ENCODE results near the gene SOD1.

The SOD1 gene

DNA sequence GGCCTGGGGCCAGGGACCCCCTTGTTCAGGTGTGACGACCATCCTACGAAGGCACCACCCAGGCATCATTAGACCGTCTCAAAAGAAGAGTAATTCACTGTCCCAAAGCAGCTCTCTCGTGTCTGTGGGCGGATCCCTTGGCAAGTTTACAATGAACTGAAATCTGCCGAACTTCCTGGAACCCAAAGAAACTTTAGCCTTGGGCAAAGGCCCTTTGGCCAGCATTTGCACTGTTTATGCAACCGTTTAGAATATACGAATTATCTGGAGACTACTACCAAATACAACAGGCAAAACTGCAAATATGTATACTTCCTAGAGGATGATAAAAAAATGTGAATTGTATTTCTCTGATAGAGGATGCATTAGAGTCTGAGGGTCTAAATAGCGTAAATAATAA lies 1.4 kb upstream of the SOD1 start:
- Histone ChIP-seq H3K9me3 (no peaks in the 10 kb centered on the region), H3K27me3 (no peaks in the 10 kb centered on the region), H3K36me3 (peaks cover 0 to 7% (median 0%) of the 10 kb centered on the region in 3 donors), H3K4me1 (peaks cover 0 to 30% (median 22%) of the 10 kb centered on the region in 4 donors), H3K27ac (no peak overlapping the region), H3K4me3 (no peak overlapping the region)
- DNase-seq = no peak
- intact Hi-C loops (cut with DNase I; ENCODE audit: low total_unique reads) = loop anchor here (2.0 kb wide), 1 partner anchor 73 kb away; no protein-coding TSS in a partner anchor
- TF ChIP-seq, protein P1, sequence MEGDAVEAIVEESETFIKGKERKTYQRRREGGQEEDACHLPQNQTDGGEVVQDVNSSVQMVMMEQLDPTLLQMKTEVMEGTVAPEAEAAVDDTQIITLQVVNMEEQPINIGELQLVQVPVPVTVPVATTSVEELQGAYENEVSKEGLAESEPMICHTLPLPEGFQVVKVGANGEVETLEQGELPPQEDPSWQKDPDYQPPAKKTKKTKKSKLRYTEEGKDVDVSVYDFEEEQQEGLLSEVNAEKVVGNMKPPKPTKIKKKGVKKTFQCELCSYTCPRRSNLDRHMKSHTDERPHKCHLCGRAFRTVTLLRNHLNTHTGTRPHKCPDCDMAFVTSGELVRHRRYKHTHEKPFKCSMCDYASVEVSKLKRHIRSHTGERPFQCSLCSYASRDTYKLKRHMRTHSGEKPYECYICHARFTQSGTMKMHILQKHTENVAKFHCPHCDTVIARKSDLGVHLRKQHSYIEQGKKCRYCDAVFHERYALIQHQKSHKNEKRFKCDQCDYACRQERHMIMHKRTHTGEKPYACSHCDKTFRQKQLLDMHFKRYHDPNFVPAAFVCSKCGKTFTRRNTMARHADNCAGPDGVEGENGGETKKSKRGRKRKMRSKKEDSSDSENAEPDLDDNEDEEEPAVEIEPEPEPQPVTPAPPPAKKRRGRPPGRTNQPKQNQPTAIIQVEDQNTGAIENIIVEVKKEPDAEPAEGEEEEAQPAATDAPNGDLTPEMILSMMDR (IDR thresholded peaks at IDR 0.05) = no peak

DNA sequence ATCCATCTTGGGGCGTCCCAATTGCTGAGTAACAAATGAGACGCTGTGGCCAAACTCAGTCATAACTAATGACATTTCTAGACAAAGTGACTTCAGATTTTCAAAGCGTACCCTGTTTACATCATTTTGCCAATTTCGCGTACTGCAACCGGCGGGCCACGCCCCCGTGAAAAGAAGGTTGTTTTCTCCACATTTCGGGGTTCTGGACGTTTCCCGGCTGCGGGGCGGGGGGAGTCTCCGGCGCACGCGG lies 282 bp upstream of the SOD1 start:
- Histone ChIP-seq H3K27me3 (no peaks in the 10 kb centered on the region), H3K4me3 (peak overlapping the region; percentile 96 to 99), H3K9me3 (no peaks in the 10 kb centered on the region), H3K4me1 (peaks cover 0 to 42% (median 26%) of the 10 kb centered on the region in 4 donors), H3K36me3 (peaks cover 0 to 17% (median 7%) of the 10 kb centered on the region in 3 donors), H3K27ac (peak overlapping the region; percentile 93 to 96)
- intact Hi-C loops (cut with DNase I; ENCODE audit: low total_unique reads) = loop anchor here (2.0 kb wide), 1 partner anchor 72 kb away; no protein-coding TSS in a partner anchor
- TF ChIP-seq, protein P1 (IDR thresholded peaks at IDR 0.05) = peak in 1 of 2 experiments; percentile 10
- DNase-seq = no peak

DNA sequence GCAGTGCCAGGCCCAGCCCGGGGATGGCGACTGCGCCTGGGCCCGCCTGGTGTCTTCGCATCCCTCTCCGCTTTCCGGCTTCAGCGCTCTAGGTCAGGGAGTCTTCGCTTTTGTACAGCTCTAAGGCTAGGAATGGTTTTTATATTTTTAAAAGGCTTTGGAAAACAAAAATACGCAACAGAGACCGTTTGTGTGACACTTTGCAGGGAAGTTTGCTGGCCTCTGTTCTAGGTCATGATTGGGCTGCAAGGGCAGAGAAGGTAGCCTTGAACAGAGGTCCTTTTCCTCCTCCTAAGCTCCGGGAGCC lies 719 bp downstream of the SOD1 start:
- intact Hi-C loops (cut with DNase I; ENCODE audit: low total_unique reads) = no loop called here
- Histone ChIP-seq H3K9me3 (no peaks in the 10 kb centered on the region), H3K4me3 (peak overlapping the region; percentile 96 to 99), H3K27me3 (no peaks in the 10 kb centered on the region), H3K27ac (peak overlapping the region; percentile 93 to 96), H3K4me1 (peaks cover 0 to 51% (median 29%) of the 10 kb centered on the region in 4 donors), H3K36me3 (peaks cover 0 to 26% (median 9%) of the 10 kb centered on the region in 3 donors)
- TF ChIP-seq, protein P1 (IDR thresholded peaks at IDR 0.05) = no peak
- DNase-seq = no peak

DNA sequence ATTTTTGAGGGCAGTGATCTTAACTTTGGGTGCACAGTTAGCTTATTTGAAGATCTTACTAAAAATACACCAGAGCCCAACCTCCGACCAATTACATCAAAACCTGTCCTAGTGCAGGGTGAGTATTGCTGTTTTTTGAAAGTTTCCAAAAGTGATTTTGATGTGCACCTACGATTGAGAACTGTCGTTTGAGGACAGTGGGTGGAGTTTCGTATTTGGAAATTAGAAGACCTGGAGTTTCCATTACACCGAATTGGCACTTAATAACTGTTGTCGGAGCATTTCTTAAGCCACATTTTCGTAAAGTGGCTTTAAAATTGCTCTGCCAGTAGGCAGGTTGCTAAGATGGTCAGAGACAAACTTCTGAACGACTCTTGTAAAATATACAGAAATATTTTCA lies 1.1 kb downstream of the SOD1 start:
- peaks cover 0 to 29% (median 9%) of the 10 kb centered on the region in 3 donors for H3K36me3 ChIP-seq
- peak overlapping the region; percentile 96 to 99 for H3K4me3 ChIP-seq
- peak overlapping the region; percentile 93 to 96 for H3K27ac ChIP-seq
- peaks cover 0 to 54% (median 29%) of the 10 kb centered on the region in 4 donors for H3K4me1 ChIP-seq
- H3K9me3 ChIP-seq = no peaks in the 10 kb centered on the region
- intact Hi-C loops (cut with DNase I; ENCODE audit: low total_unique reads) = no loop called here
- no peaks in the 10 kb centered on the region for H3K27me3 ChIP-seq
- TF ChIP-seq, protein P1 (IDR thresholded peaks at IDR 0.05) = no peak
- DNase-seq = no peak

DNA sequence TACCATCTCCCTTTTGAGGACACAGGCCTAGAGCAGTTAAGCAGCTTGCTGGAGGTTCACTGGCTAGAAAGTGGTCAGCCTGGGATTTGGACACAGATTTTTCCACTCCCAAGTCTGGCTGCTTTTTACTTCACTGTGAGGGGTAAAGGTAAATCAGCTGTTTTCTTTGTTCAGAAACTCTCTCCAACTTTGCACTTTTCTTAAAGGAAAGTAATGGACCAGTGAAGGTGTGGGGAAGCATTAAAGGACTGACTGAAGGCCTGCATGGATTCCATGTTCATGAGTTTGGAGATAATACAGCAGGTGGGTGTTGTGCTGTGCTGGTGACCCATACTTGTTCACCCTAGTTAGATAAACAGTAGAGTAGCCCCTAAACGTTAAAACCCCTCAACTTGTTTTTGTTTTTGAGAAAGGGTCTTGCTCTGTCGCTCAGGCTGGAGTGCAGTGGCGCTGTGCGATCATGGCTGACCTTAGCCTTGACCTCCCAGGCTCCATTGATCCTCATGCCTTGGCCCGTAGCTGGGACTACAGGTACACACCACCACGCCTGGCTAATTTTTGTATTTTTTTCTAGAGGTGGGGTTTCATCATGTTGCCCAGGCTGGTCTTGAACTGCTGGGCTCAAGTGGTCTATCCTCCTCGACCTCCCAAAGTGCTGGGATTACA lies 4.2 kb downstream of the SOD1 start:
- no peaks in the 10 kb centered on the region for H3K27me3 ChIP-seq
- H3K4me1 ChIP-seq = peaks cover 0 to 55% (median 27%) of the 10 kb centered on the region in 4 donors
- H3K4me3 ChIP-seq = no peak overlapping the region
- no peaks in the 10 kb centered on the region for H3K9me3 ChIP-seq
- no peak overlapping the region for H3K27ac ChIP-seq
- TF ChIP-seq, protein P1 (IDR thresholded peaks at IDR 0.05) = no peak
- H3K36me3 ChIP-seq = peaks cover 25 to 48% (median 30%) of the 10 kb centered on the region in 3 donors
- intact Hi-C loops (cut with DNase I; ENCODE audit: low total_unique reads) = no loop called here
- no peak for DNase-seq
